GM21825 (cell line): ENCODE results near the gene FGG.

Source experiments
- ATAC-seq: cut with Tn5 transposase; IDR thresholded peaks from one replicate; pipeline ENCODE4 v1.9.1; 2021; ENCODE audit warnings: mild to moderate bottlenecking, moderate library complexity; ENCODE audit not compliant: unreplicated experiment

The FGG gene

GRCh38 chr4:154612472-154613414 lies at the start of gene FGG:
TSS of gene FGG (minus strand) at chr4:154612656. CDS start at chr4:154612609, 47 bp downstream.
- ATAC-seq, result no peak

GRCh38 chr4:154660052-154660451 lies 47.6 kb upstream of the FGG start:
- ATAC-seq, result no peak

GRCh38 chr4:154658680-154659405 lies 46.4 kb upstream of the FGG start:
- ATAC-seq, result no peak

GRCh38 chr4:154643493-154643892 lies 31.0 kb upstream of the FGG start:
- no peak for ATAC-seq

- ATAC-seq, result no peak
These were observed 30.0 kb upstream of the FGG start for GRCh38 chr4:154642373-154643009.

- no peak for ATAC-seq
These were observed 28.5 kb upstream of the FGG start for GRCh38 chr4:154640999-154641398.

GRCh38 chr4:154634058-154634457 lies 21.6 kb upstream of the FGG start:
- ATAC-seq, result peak; percentile 58

GRCh38 chr4:154631828-154632227 lies 19.4 kb upstream of the FGG start:
- no peak for ATAC-seq

- ATAC-seq, result no peak
These were observed 17.9 kb upstream of the FGG start for GRCh38 chr4:154630324-154630723.

GRCh38 chr4:154626793-154627484 lies 14.5 kb upstream of the FGG start:
- peak; percentile 92 for ATAC-seq

- no peak for ATAC-seq
These were observed 13.5 kb upstream of the FGG start for GRCh38 chr4:154625971-154626370.

GRCh38 chr4:154623995-154624394 lies 11.5 kb upstream of the FGG start:
- ATAC-seq, result no peak

- no peak for ATAC-seq
These were observed 11.0 kb upstream of the FGG start for GRCh38 chr4:154623436-154623835.

- peak; percentile 56 for ATAC-seq
These were observed 10.1 kb upstream of the FGG start for GRCh38 chr4:154622598-154622997.

GRCh38 chr4:154620111-154620510 lies 7.7 kb upstream of the FGG start:
- no peak for ATAC-seq

- peak; percentile 56 for ATAC-seq
These were observed 6.4 kb upstream of the FGG start for GRCh38 chr4:154618708-154619315.

GRCh38 chr4:154617820-154618317 lies 5.4 kb upstream of the FGG start:
- no peak for ATAC-seq

- peak; percentile 94 for ATAC-seq
These were observed 4.3 kb upstream of the FGG start for GRCh38 chr4:154616731-154617130.

GRCh38 chr4:154616287-154616686 lies 3.8 kb upstream of the FGG start:
- ATAC-seq, result no peak

GRCh38 chr4:154615211-154615610 lies 2.8 kb upstream of the FGG start:
- no peak for ATAC-seq
